Neuronal stem cell (in vitro differentiated cells): ENCODE measurements around the gene ABCA13.

Source experiments
- DNase-seq: peaks from one replicate; pipeline ENCODE4 v3.0.0-alpha.2; 2013; ENCODE audit warnings: low spot score
- H2AFZ ChIP-seq: one replicate; pipeline ENCODE4 v1.6.1; 2013; ENCODE audit warnings: mild to moderate bottlenecking, low read length, inconsistent platforms
- H2AK5ac ChIP-seq: 2 replicates; pipeline ENCODE4 v1.6.1; 2013; ENCODE audit warnings: low read depth, mild to moderate bottlenecking, inconsistent platforms, low read length, moderate library complexity, mixed read lengths
- H2BK120ac ChIP-seq: 2 replicates; pipeline ENCODE4 v1.6.1; 2013; ENCODE audit warnings: low read depth, mild to moderate bottlenecking, inconsistent platforms, low read length, moderate library complexity, mixed read lengths
- H2BK12ac ChIP-seq: one replicate; pipeline ENCODE4 v1.6.1; 2013; ENCODE audit warnings: low read length, inconsistent platforms
- H2BK15ac ChIP-seq: 2 replicates; pipeline ENCODE4 v1.6.1; 2013; ENCODE audit warnings: mild to moderate bottlenecking, low read length, inconsistent platforms, mixed read lengths
- H2BK5ac ChIP-seq: one replicate; pipeline ENCODE4 v1.6.1; 2013; ENCODE audit warnings: inconsistent platforms, mild to moderate bottlenecking, low read length, moderate library complexity
- H3K14ac ChIP-seq: one replicate; pipeline ENCODE4 v1.6.1; 2013; ENCODE audit warnings: low read length, inconsistent platforms
- H3K18ac ChIP-seq: 2 replicates; pipeline ENCODE4 v1.6.1; 2013; ENCODE audit warnings: low read length, inconsistent platforms
- H3K23ac ChIP-seq: 2 replicates; pipeline ENCODE4 v1.6.1; 2013; ENCODE audit warnings: low read depth, mild to moderate bottlenecking, mixed read lengths, low read length, inconsistent platforms; ENCODE audit not compliant: poor library complexity
- H3K27ac ChIP-seq: replicated peaks from 3 replicates; pipeline ENCODE4 v1.5.1; 2013; ENCODE audit warnings: low read length, inconsistent platforms
- H3K27me3 ChIP-seq, 3 experiments: 2 replicates each; pipeline ENCODE4 v1.6.1; 2013; ENCODE audit warnings: low read length in 3 of 3, mild to moderate bottlenecking in 2 of 3, inconsistent platforms in 1 of 3, low read depth in 1 of 3, mixed read lengths in 1 of 3, moderate library complexity in 1 of 3; ENCODE audit not compliant: control insufficient read depth in 3 of 3, insufficient read depth in 3 of 3
- H3K36me3 ChIP-seq, 2 donors: replicated peaks in 1 of 2; 2 replicates each; pipeline ENCODE4 v1.6.1; 2013; ENCODE audit warnings: low read length in 2 of 2; ENCODE audit not compliant: control insufficient read depth in 2 of 2, insufficient read depth in 2 of 2
- H3K4ac ChIP-seq: 2 replicates; pipeline ENCODE4 v1.6.1; 2013; ENCODE audit warnings: inconsistent platforms, mild to moderate bottlenecking, low read length, moderate library complexity
- H3K4me1 ChIP-seq, 2 donors: 1 replicate in 1 of 2; 2 replicates in 1 of 2; pipeline ENCODE4 v1.6.1; 2013; ENCODE audit warnings: low read length in 2 of 2, low read depth in 1 of 2; ENCODE audit not compliant: control insufficient read depth in 2 of 2, insufficient read depth in 1 of 2
- H3K4me2 ChIP-seq: one replicate; pipeline ENCODE4 v1.6.1; 2013; ENCODE audit warnings: mild to moderate bottlenecking, low read length, inconsistent platforms; ENCODE audit not compliant: insufficient read depth, poor library complexity, severe bottlenecking
- H3K4me3 ChIP-seq, 2 donors: 2 replicates each; pipeline ENCODE4 v1.5.1; 2013; ENCODE audit warnings: low read length in 2 of 2, mild to moderate bottlenecking in 2 of 2, inconsistent platforms in 1 of 2, moderate library complexity in 1 of 2
- H3K79me1 ChIP-seq: one replicate; pipeline ENCODE4 v1.6.1; 2013; ENCODE audit warnings: low read depth, mild to moderate bottlenecking, inconsistent platforms, low read length, moderate library complexity
- H3K9ac ChIP-seq: one replicate; pipeline ENCODE4 v1.6.1; 2013; ENCODE audit warnings: mild to moderate bottlenecking, low read depth, low read length, inconsistent platforms; ENCODE audit not compliant: poor library complexity
- H3K9me3 ChIP-seq, 2 donors: replicated peaks in 1 of 2; 2 replicates each; pipeline versions ENCODE3 to v1.6.1; 2013; ENCODE audit warnings: low read length in 2 of 2, mild to moderate bottlenecking in 2 of 2, inconsistent platforms in 1 of 2, low read depth in 1 of 2, mixed read lengths in 1 of 2, moderate library complexity in 1 of 2; ENCODE audit not compliant: control insufficient read depth in 2 of 2, insufficient read depth in 1 of 2
- H4K8ac ChIP-seq: one replicate; pipeline ENCODE4 v1.6.1; 2013; ENCODE audit warnings: low read depth, mild to moderate bottlenecking, inconsistent platforms, low read length, moderate library complexity
- H4K91ac ChIP-seq: one replicate; pipeline ENCODE4 v1.6.1; 2013; ENCODE audit warnings: low read length, low read depth, mild to moderate bottlenecking, inconsistent platforms; ENCODE audit not compliant: poor library complexity
- WGBS, 2 donors: extraction: QIAGEN DNeasy Blood & Tissue Kit; methylation state at CpG; one replicate each; pipeline ENCODE4 v1.1.7; 2013; ENCODE audit warnings: missing lambda C conversion rate in 2 of 2, mixed read lengths in 1 of 2; ENCODE audit not compliant: insufficient read length in 2 of 2, insufficient replicate concordance in 1 of 2; ENCODE audit errors: extremely low coverage in 2 of 2; 5-methylcytosine and 5-hydroxymethylcytosine counted together

ABCA13 gene

DNA sequence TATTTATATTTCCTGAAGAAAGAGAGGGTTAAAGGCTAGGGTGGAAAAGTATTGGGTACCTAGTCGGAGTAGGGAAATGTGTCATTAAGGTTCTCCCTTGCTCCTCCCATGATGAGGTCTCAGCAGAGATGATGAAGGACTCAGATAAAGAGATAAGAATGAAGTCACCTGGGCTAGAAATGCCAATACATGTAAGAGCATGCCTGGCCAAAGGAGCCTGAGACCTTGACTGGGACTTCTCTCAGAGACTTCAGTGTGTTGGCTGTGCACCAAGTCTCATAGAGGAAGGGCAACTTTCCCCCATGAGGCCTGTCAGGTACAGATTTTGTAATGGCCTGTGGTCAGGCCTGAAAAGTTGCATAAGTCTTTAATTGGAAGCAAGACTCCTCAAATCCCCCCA lies 392.1 kb downstream of the ABCA13 start:
- Histone ChIP-seq H2AFZ (no peak overlapping the region), H4K91ac (no peak overlapping the region), H3K79me1 (no peaks in the 10 kb centered on the region), H4K8ac (no peak overlapping the region), H3K9ac (no peak overlapping the region), H2BK12ac (no peak overlapping the region), H3K4me1 (no peaks in the 10 kb centered on the region), H2BK120ac (no peak overlapping the region), H3K4me2 (no peak overlapping the region), H2BK5ac (no peak overlapping the region), H3K18ac (no peak overlapping the region), H3K36me3 (no peaks in the 10 kb centered on the region), H3K4ac (no peak overlapping the region), H2AK5ac (no peak overlapping the region), H3K27me3 (no peaks in the 10 kb centered on the region), H3K27ac (no peak overlapping the region), H3K4me3 (no peak overlapping the region), H3K23ac (no peak overlapping the region), H3K9me3 (peaks cover 0 to 1% of the 10 kb centered on the region in 2 donors), H2BK15ac (no peak overlapping the region), H3K14ac (no peak overlapping the region)
- no CpG with 5 or more reads among the region's 1 CpG for WGBS, 2 donors
- no peak for DNase-seq

DNA sequence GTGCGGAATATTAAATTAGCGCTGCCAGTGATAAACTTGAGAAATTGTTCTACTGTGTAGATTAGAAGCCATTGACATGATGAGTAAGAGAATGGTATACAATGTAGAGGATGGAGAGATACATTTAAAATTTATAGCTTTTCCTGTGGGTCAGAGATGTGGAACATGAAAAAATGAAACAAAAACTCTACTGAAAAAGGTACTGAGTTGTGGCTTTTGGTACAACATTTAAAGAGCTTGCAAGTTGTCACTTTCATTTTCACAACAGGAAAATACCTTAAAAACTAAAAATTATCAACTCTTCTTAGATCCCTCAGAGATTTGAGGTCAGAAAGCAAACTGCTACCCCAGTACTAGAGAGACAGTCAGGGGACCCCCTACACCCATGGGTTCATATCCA lies 404.3 kb downstream of the ABCA13 start:
- H3K79me1 ChIP-seq: no peaks in the 10 kb centered on the region
- no peak overlapping the region for H2AK5ac ChIP-seq
- no peak overlapping the region for H2BK120ac ChIP-seq
- no peak overlapping the region for H3K18ac ChIP-seq
- no peak overlapping the region for H4K8ac ChIP-seq
- H3K27me3 ChIP-seq: no peaks in the 10 kb centered on the region
- no peak overlapping the region for H3K4ac ChIP-seq
- H3K4me3 ChIP-seq: no peak overlapping the region
- no peak overlapping the region for H3K27ac ChIP-seq
- H2BK15ac ChIP-seq: no peak overlapping the region
- no peak overlapping the region for H3K9ac ChIP-seq
- no peak overlapping the region for H2BK12ac ChIP-seq
- no peak overlapping the region for H3K4me2 ChIP-seq
- no peaks in the 10 kb centered on the region for H3K36me3 ChIP-seq
- no peak for DNase-seq
- peaks cover 0 to 1% of the 10 kb centered on the region in 2 donors for H3K9me3 ChIP-seq
- no peak overlapping the region for H3K23ac ChIP-seq
- H3K14ac ChIP-seq: no peak overlapping the region
- H2AFZ ChIP-seq: no peak overlapping the region
- H2BK5ac ChIP-seq: no peak overlapping the region
- H3K4me1 ChIP-seq: no peaks in the 10 kb centered on the region
- H4K91ac ChIP-seq: no peak overlapping the region
- no CpG with 5 or more reads among the region's 2 CpGs for WGBS, 2 donors

GRCh38 chr7:48587475-48587874 lies 416.2 kb downstream of the ABCA13 start:
- H3K4ac ChIP-seq: no peak overlapping the region
- no peak overlapping the region for H2AFZ ChIP-seq
- no peak for DNase-seq
- H3K4me1 ChIP-seq: peaks cover 0 to 1% of the 10 kb centered on the region in 2 donors
- H3K18ac ChIP-seq: no peak overlapping the region
- H2BK15ac ChIP-seq: no peak overlapping the region
- no peak overlapping the region for H3K9ac ChIP-seq
- H2BK5ac ChIP-seq: no peak overlapping the region
- H3K23ac ChIP-seq: no peak overlapping the region
- no peak overlapping the region for H3K4me2 ChIP-seq
- no peaks in the 10 kb centered on the region for H3K36me3 ChIP-seq
- H3K27ac ChIP-seq: no peak overlapping the region
- no peak overlapping the region for H2AK5ac ChIP-seq
- no peaks in the 10 kb centered on the region for H3K9me3 ChIP-seq
- no peak overlapping the region for H2BK120ac ChIP-seq
- no peak overlapping the region for H2BK12ac ChIP-seq
- no peaks in the 10 kb centered on the region for H3K27me3 ChIP-seq
- no peak overlapping the region for H3K14ac ChIP-seq
- H4K91ac ChIP-seq: no peak overlapping the region
- H3K4me3 ChIP-seq: no peak overlapping the region
- no peaks in the 10 kb centered on the region for H3K79me1 ChIP-seq
- H4K8ac ChIP-seq: no peak overlapping the region

DNA sequence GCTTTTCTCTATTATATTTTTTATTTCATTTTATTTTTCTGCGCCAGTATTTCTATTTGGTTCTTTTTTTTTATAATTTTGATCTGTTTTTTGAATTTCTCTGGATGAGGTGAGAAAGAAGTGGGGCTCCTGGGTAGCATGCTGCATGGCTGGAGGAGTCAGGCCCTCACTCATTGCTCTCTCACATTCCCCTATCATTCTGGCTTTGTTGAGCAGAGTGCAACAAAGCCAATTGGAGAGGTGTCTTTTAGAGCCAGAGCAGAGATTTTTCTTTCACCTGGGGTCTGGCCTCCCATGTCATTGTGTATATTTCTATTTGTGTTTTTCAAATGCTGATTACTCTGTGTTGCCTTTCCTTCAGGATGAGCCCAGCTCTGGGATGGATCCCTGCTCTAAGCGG lies 423.1 kb downstream of the ABCA13 start:
- Histone ChIP-seq H2AK5ac (no peak overlapping the region), H2BK5ac (no peak overlapping the region), H3K4ac (no peak overlapping the region), H4K8ac (no peak overlapping the region), H3K9me3 (no peaks in the 10 kb centered on the region), H3K4me3 (no peak overlapping the region), H3K23ac (no peak overlapping the region), H3K79me1 (no peaks in the 10 kb centered on the region), H2BK120ac (no peak overlapping the region), H4K91ac (no peak overlapping the region), H3K14ac (no peak overlapping the region), H3K4me1 (no peaks in the 10 kb centered on the region), H3K27me3 (no peaks in the 10 kb centered on the region), H3K9ac (no peak overlapping the region), H2BK12ac (no peak overlapping the region), H3K4me2 (no peak overlapping the region), H3K18ac (peak overlapping the region; percentile 76), H3K36me3 (no peaks in the 10 kb centered on the region), H3K27ac (no peak overlapping the region), H2AFZ (no peak overlapping the region), H2BK15ac (no peak overlapping the region)
- DNase-seq: no peak
- no CpG with 5 or more reads among the region's 2 CpGs for WGBS, 2 donors
